H9 (cell line): ENCODE results near the gene LRRC8C. TPM values are rescaled to one million over a fixed set of nuclear protein-coding genes. Genes with fewer than 3 reads are reported as not detected.

ENCODE experiments used
- DNase-seq: peaks from one replicate; pipeline ENCODE4 v3.0.0-alpha.2; 2017
- H2AFZ ChIP-seq: one replicate; pipeline ENCODE4 v1.6.1; 2013; ENCODE audit warnings: mild to moderate bottlenecking, low read length, control low read depth, moderate library complexity
- H2AK5ac ChIP-seq: 2 replicates; pipeline ENCODE4 v1.6.1; 2013; ENCODE audit warnings: low read length, control low read depth, mixed read lengths; ENCODE audit not compliant: insufficient read length
- H2BK120ac ChIP-seq: one replicate; pipeline ENCODE4 v1.6.1; 2013; ENCODE audit warnings: low read depth, mild to moderate bottlenecking, low read length, control low read depth, inconsistent platforms; ENCODE audit not compliant: poor library complexity, severe bottlenecking
- H2BK12ac ChIP-seq: 2 replicates; pipeline ENCODE4 v1.6.1; 2013; ENCODE audit warnings: low read length, control low read depth, mixed read lengths, low read depth; ENCODE audit not compliant: insufficient read length
- H2BK15ac ChIP-seq: 2 replicates; pipeline ENCODE4 v1.6.1; 2013; ENCODE audit warnings: low read depth, low read length, control low read depth
- H2BK20ac ChIP-seq: one replicate; pipeline ENCODE4 v1.6.1; 2013; ENCODE audit warnings: low read depth, mild to moderate bottlenecking, low read length, control low read depth, inconsistent platforms; ENCODE audit not compliant: poor library complexity, severe bottlenecking
- H2BK5ac ChIP-seq: 2 replicates; pipeline ENCODE4 v1.6.1; 2013; ENCODE audit warnings: low read length, control low read depth, mixed read lengths; ENCODE audit not compliant: insufficient read length
- H3K14ac ChIP-seq: 2 replicates; pipeline ENCODE4 v1.6.1; 2013; ENCODE audit warnings: low read length, control low read depth; ENCODE audit not compliant: insufficient read depth
- H3K18ac ChIP-seq: 2 replicates; pipeline ENCODE4 v1.6.1; 2013; ENCODE audit warnings: low read depth, mild to moderate bottlenecking, mixed read lengths, low read length, control low read depth; ENCODE audit not compliant: insufficient read length
- H3K23ac ChIP-seq: 2 replicates; pipeline ENCODE4 v1.6.1; 2013; ENCODE audit warnings: low read length, control low read depth, mixed read lengths, low read depth; ENCODE audit not compliant: insufficient read length
- H3K23me2 ChIP-seq: 2 replicates; pipeline ENCODE4 v1.6.1; 2013; ENCODE audit warnings: low read depth, mild to moderate bottlenecking, mixed read lengths, low read length, control low read depth; ENCODE audit not compliant: insufficient read length, poor library complexity, severe bottlenecking
- H3K27ac ChIP-seq: 2 replicates; pipeline ENCODE4 v1.5.1; 2013; ENCODE audit warnings: low read length, control low read depth, mixed read lengths, low read depth; ENCODE audit not compliant: insufficient read length
- H3K27me3 ChIP-seq: 2 replicates; pipeline ENCODE4 v1.6.1; 2013; ENCODE audit warnings: low read length, control low read depth, inconsistent platforms; ENCODE audit not compliant: insufficient read depth
- H3K4ac ChIP-seq: 2 replicates; pipeline ENCODE4 v1.6.1; 2013; ENCODE audit warnings: low read depth, mild to moderate bottlenecking, control low read depth, inconsistent platforms, low read length, moderate library complexity
- H3K4me1 ChIP-seq: 2 replicates; pipeline ENCODE4 v1.6.1; 2013; ENCODE audit warnings: low read length, control low read depth, inconsistent platforms; ENCODE audit not compliant: insufficient read depth
- H3K4me2 ChIP-seq: 2 replicates; pipeline ENCODE4 v1.6.1; 2013; ENCODE audit warnings: low read length, control low read depth, mixed read lengths; ENCODE audit not compliant: insufficient read length, insufficient read depth
- H3K56ac ChIP-seq: 2 replicates; pipeline ENCODE4 v1.6.1; 2013; ENCODE audit warnings: low read depth, mild to moderate bottlenecking, mixed read lengths, low read length, control low read depth; ENCODE audit not compliant: insufficient read length
- H3K79me1 ChIP-seq: 2 replicates; pipeline ENCODE4 v1.6.1; 2013; ENCODE audit warnings: low read depth, mild to moderate bottlenecking, moderate library complexity, low read length, control low read depth, inconsistent platforms; ENCODE audit not compliant: insufficient read depth, poor library complexity, severe bottlenecking
- H3K79me2 ChIP-seq: 2 replicates; pipeline ENCODE4 v1.6.1; 2013; ENCODE audit warnings: low read length, control low read depth, inconsistent platforms; ENCODE audit not compliant: insufficient read depth
- H3K9ac ChIP-seq: 2 replicates; pipeline ENCODE4 v1.6.1; 2013; ENCODE audit warnings: low read length, control low read depth, mixed read lengths; ENCODE audit not compliant: insufficient read length; ENCODE audit errors: extremely low read depth
- H3K9me3 ChIP-seq: one replicate; pipeline ENCODE4 v1.6.1; 2013; ENCODE audit warnings: low read depth, low read length, inconsistent platforms; ENCODE audit not compliant: control insufficient read depth
- H3T11ph ChIP-seq: one replicate; pipeline ENCODE4 v1.6.1; 2013; ENCODE audit warnings: mild to moderate bottlenecking, low read length, control low read depth, inconsistent platforms
- H4K20me1 ChIP-seq: one replicate; pipeline ENCODE4 v1.6.1; 2013; ENCODE audit not compliant: control insufficient read depth, insufficient read length, insufficient read depth
- H4K5ac ChIP-seq: 2 replicates; pipeline ENCODE4 v1.6.1; 2013; ENCODE audit warnings: low read depth, mild to moderate bottlenecking, mixed read lengths, low read length, control low read depth; ENCODE audit not compliant: insufficient read length
- H4K8ac ChIP-seq: replicated peaks from 2 replicates; pipeline ENCODE4 v1.6.1; 2013; ENCODE audit warnings: low read length, control low read depth, mixed read lengths, low read depth; ENCODE audit not compliant: insufficient read length
- H4K91ac ChIP-seq: 2 replicates; pipeline ENCODE4 v1.6.1; 2013; ENCODE audit warnings: low read depth, mild to moderate bottlenecking, moderate library complexity, mixed read lengths, low read length, control low read depth; ENCODE audit not compliant: insufficient read length
- H3K27ac Mint-ChIP-seq, 3 experiments: 2 replicates in 2 of 3; 3 replicates in 1 of 3; pipeline ENCODE4 v1.8.0; 2020 to 2021; ENCODE audit warnings: mixed read lengths in 3 of 3, mild to moderate bottlenecking in 1 of 3, moderate library complexity in 1 of 3
- H3K27me3 Mint-ChIP-seq: 2 replicates; pipeline ENCODE4 v1.8.0; 2021; ENCODE audit warnings: low read depth, mild to moderate bottlenecking, moderate library complexity, mixed read lengths
- H3K36me3 Mint-ChIP-seq, 3 experiments: 2 replicates in 2 of 3; 3 replicates in 1 of 3; pipeline ENCODE4 v1.8.0; 2020 to 2021; ENCODE audit warnings: low read depth in 3 of 3, mixed read lengths in 3 of 3; ENCODE audit not compliant: insufficient read depth in 1 of 3
- H3K4me1 Mint-ChIP-seq, 2 experiments: 2 replicates each; pipeline ENCODE4 v1.8.0; 2020; ENCODE audit warnings: mixed read lengths in 2 of 2
- H3K4me3 Mint-ChIP-seq, 2 experiments: 2 replicates in 1 of 2; 3 replicates in 1 of 2; pipeline ENCODE4 v1.8.0; 2020 to 2021; ENCODE audit warnings: mild to moderate bottlenecking in 2 of 2, mixed read lengths in 2 of 2, moderate library complexity in 1 of 2
- H3K9me3 Mint-ChIP-seq, 2 experiments: 2 replicates in 1 of 2; 3 replicates in 1 of 2; pipeline ENCODE4 v1.8.0; 2020; ENCODE audit warnings: mild to moderate bottlenecking in 2 of 2, mixed read lengths in 2 of 2, moderate library complexity in 1 of 2
- CTCF ChIP-seq: fragments of 200-600 bp; sonication (generic); conservative IDR thresholded peaks from 3 replicates; pipeline ENCODE4 v1.8.0; 2021; ENCODE audit warnings: antibody characterized with exemption, mild to moderate bottlenecking
- WGBS: extraction: QIAGEN DNeasy Blood & Tissue Kit; methylation state at CpG from one replicate; pipeline ENCODE4 v1.1.7; 2013; ENCODE audit warnings: missing lambda C conversion rate, low lambda C conversion rate, mixed read lengths; ENCODE audit not compliant: insufficient read length; ENCODE audit errors: extremely low coverage; 5-methylcytosine and 5-hydroxymethylcytosine counted together
- total RNA-seq: library from RNA; stranded (reverse); gene quantifications from 2 replicates; pipeline ENCODE4 v1.2.1, GENCODE V29; 2021

The LRRC8C gene
- total RNA-seq, 1 experiment from 2014 or later = 1.9 TPM

- Histone ChIP-seq H4K91ac (no peak overlapping the region), H3K79me2 (no peaks in the 10 kb centered on the region), H3K23ac (no peak overlapping the region), H3K27me3 (no peaks in the 10 kb centered on the region), H2BK120ac (no peak overlapping the region), H3T11ph (no peak overlapping the region), H2BK5ac (no peak overlapping the region), H2BK20ac (no peak overlapping the region), H3K4me2 (no peak overlapping the region), H3K56ac (no peak overlapping the region), H3K9me3 (no peaks in the 10 kb centered on the region), H3K18ac (no peak overlapping the region), H3K4ac (no peak overlapping the region), H4K8ac (no peak overlapping the region), H3K4me1 (peaks cover 2% of the 10 kb centered on the region; the same call in 1 of the 2 replicates), H3K9ac (no peak overlapping the region), H2BK12ac (no peak overlapping the region), H3K79me1 (no peaks in the 10 kb centered on the region), H2AFZ (no peak overlapping the region), H3K14ac (no peak overlapping the region), H4K20me1 (no peaks in the 10 kb centered on the region), H3K27ac (no peak overlapping the region), H2BK15ac (no peak overlapping the region), H3K23me2 (no peaks in the 10 kb centered on the region), H4K5ac (no peak overlapping the region), H2AK5ac (no peak overlapping the region)
- Mint-ChIP-seq H3K36me3 (no peaks in the 10 kb centered on the region), H3K4me3 (no peak overlapping the region), H3K4me1 (peaks cover 15 to 18% of the 10 kb centered on the region in 2 experiments), H3K27me3 (no peaks in the 10 kb centered on the region), H3K9me3 (no peaks in the 10 kb centered on the region), H3K27ac (no peak overlapping the region)
- no CpG with 5 or more reads among the region's 4 CpGs for WGBS
- no peak for TF ChIP-seq CTCF
- no peak for DNase-seq
These were observed 77.7 kb downstream of the LRRC8C start for GRCh38 chr1:89710498-89711139.
